ENCODE results near the gene THADA. TPM values are rescaled to one million over a fixed set of nuclear protein-coding genes. Genes with fewer than 3 reads are reported as not detected.
A peak's percentile ranks its signal among the peaks of the same experiment; 100 is the strongest.

THADA gene, protein sequence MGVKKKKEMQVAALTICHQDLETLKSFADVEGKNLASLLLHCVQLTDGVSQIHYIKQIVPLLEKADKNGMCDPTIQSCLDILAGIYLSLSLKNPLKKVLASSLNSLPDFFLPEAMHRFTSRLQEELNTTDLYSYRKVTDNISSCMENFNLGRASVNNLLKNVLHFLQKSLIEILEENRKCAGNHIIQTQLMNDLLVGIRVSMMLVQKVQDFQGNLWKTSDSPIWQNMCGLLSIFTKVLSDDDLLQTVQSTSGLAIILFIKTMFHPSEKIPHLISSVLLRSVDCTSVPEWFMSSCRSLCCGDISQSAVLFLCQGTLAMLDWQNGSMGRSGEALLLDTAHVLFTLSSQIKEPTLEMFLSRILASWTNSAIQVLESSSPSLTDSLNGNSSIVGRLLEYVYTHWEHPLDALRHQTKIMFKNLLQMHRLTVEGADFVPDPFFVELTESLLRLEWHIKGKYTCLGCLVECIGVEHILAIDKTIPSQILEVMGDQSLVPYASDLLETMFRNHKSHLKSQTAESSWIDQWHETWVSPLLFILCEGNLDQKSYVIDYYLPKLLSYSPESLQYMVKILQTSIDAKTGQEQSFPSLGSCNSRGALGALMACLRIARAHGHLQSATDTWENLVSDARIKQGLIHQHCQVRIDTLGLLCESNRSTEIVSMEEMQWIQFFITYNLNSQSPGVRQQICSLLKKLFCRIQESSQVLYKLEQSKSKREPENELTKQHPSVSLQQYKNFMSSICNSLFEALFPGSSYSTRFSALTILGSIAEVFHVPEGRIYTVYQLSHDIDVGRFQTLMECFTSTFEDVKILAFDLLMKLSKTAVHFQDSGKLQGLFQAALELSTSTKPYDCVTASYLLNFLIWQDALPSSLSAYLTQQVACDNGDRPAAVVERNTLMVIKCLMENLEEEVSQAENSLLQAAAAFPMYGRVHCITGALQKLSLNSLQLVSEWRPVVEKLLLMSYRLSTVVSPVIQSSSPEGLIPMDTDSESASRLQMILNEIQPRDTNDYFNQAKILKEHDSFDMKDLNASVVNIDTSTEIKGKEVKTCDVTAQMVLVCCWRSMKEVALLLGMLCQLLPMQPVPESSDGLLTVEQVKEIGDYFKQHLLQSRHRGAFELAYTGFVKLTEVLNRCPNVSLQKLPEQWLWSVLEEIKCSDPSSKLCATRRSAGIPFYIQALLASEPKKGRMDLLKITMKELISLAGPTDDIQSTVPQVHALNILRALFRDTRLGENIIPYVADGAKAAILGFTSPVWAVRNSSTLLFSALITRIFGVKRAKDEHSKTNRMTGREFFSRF (N-terminal part only)
- 10 to 100 TPM; 42.1 to 44.8 TPM for total RNA-seq
- polyA plus RNA-seq, result 10 to 100 TPM; 20.3 to 23.4 TPM

GRCh38 chr2:43595603-43596412 is at the start of gene THADA:
THADA (minus strand) TSS chr2:43596038; CDS start chr2:43592392, 3,646 bp downstream.
- H3K9me3 ChIP-seq (ENCODE audit: control insufficient read depth in 1 of 2, low read length in 2 of 2), result no peaks in the 10 kb centered on the region
- DNase-seq, result peak; percentile 93 to 95 (median 95)
- ChIA-PET POLR2A (ENCODE audit: partially characterized antibody) (interaction anchor here (0.6 to 3.2 kb wide), 16 partner anchors 9 to 1384 kb away, joined by 3 to 53 read pairs (median 5); partner anchors contain the start of genes COX7A2L and ZFP36L2), CTCF (ENCODE audit: partially characterized antibody) (interaction anchor here (0.9 to 5.0 kb wide), 12 partner anchors 10 to 787 kb away, joined by 3 to 38 read pairs (median 4); no protein-coding TSS in a partner anchor)
- H3K4me1 ChIP-seq (ENCODE audit: insufficient read depth, low read length), result peaks cover 28% of the 10 kb centered on the region
- peak within 1 kb of the TSS; percentile 89 for H3K27ac ChIP-seq (ENCODE audit: low read depth, low read length)
- Mint-ChIP-seq H3K9me3 (peaks cover 0 to 2% (median 0%) of the 10 kb centered on the region in 8 donors), H3K4me1 (peaks cover 22 to 44% (median 30%) of the 10 kb centered on the region in 4 donors), H3K36me3 (peaks cover 3 to 30% of the 10 kb centered on the region in 2 donors), H3K27me3 (no peaks in the 10 kb centered on the region), H3K27ac (peak within 1 kb of the TSS; percentile 97 to 99 (median 99)), H3K4me3 (peak within 1 kb of the TSS; percentile 91 to 97 (median 96))
- peaks cover 10% of the 10 kb centered on the region for H3K36me3 ChIP-seq (ENCODE audit: insufficient read depth, low read length)
- no peaks in the 10 kb centered on the region for H3K27me3 ChIP-seq (ENCODE audit: insufficient read depth, low read length)
- H3K4me3 ChIP-seq (ENCODE audit: low read length in 2 of 2), result peak within 1 kb of the TSS; percentile 73 to 82
- intact Hi-C loops (cut with micrococcal nuclease), result loop anchor here (1.0 to 5.0 kb wide), 3 partner anchors 13 to 786 kb away; partner anchors contain the start of gene ZFP36L2

DNA sequence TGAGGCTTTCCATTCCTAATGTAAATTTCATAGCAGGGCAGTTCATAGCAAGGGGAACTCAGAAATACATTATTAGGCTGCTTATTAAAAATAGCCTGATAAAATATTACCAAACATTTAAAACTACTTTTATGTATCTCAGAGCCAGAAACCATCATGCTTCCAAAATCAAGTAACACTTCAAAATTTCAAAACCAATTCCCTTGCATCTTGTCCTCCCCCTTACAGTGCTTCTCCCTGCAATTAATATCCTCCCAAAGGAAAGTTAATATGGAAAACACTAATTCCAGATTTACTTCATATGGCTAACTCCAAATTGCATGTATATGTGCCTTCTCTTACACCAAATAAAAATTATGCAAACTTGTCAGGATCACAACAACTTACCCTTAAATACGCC is 47.8 kb upstream of the THADA start:
- no peaks in the 10 kb centered on the region for H3K4me1 ChIP-seq (ENCODE audit: insufficient read depth, low read length)
- ChIA-PET POLR2A (ENCODE audit: partially characterized antibody) (no interaction called here), CTCF (ENCODE audit: partially characterized antibody) (no interaction called here)
- Mint-ChIP-seq H3K4me3 (no peak overlapping the region), H3K9me3 (peaks cover 0 to 13% (median 11%) of the 10 kb centered on the region in 8 donors), H3K36me3 (no peaks in the 10 kb centered on the region), H3K27ac (no peak overlapping the region), H3K27me3 (peaks cover 0 to 3% of the 10 kb centered on the region in 2 donors), H3K4me1 (no peaks in the 10 kb centered on the region)
- no peak overlapping the region for H3K4me3 ChIP-seq (ENCODE audit: low read length in 2 of 2)
- no peak for DNase-seq
- H3K27me3 ChIP-seq (ENCODE audit: insufficient read depth, low read length), result no peaks in the 10 kb centered on the region
- no peaks in the 10 kb centered on the region for H3K36me3 ChIP-seq (ENCODE audit: insufficient read depth, low read length)
- no peak overlapping the region for H3K27ac ChIP-seq (ENCODE audit: low read depth, low read length)
- intact Hi-C loops (cut with micrococcal nuclease), result no loop called here
- no peaks in the 10 kb centered on the region for H3K9me3 ChIP-seq (ENCODE audit: control insufficient read depth in 1 of 2, low read length in 2 of 2)

DNA sequence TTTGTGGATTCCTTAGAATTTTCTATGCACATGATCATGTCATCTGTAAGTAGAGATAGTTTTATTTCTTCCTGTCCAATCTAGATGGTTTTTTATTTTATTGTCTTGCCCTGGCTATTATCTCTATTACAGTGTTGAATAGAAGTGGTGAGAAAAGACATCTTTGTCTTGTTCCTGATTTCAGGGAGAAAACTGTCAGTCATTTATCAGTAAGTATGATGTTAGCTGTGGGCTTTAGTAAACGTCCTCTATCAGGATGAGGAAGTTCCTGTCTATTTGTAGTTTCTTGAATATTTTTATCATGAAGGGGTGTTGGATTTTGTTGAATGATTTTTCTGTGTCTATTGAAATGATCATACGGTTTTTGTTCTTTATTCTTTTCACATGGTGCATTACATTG is 46.5 kb upstream of the THADA start:
- intact Hi-C loops (cut with micrococcal nuclease), result no loop called here
- Mint-ChIP-seq H3K27me3 (peaks cover 0 to 3% of the 10 kb centered on the region in 2 donors), H3K36me3 (no peaks in the 10 kb centered on the region), H3K4me3 (no peak overlapping the region), H3K9me3 (peaks cover 0 to 13% (median 11%) of the 10 kb centered on the region in 8 donors), H3K27ac (no peak overlapping the region), H3K4me1 (peaks cover 0 to 7% (median 5%) of the 10 kb centered on the region in 4 donors)
- Histone ChIP-seq H3K4me1 (ENCODE audit: insufficient read depth, low read length) (peaks cover 4% of the 10 kb centered on the region), H3K36me3 (ENCODE audit: insufficient read depth, low read length) (no peaks in the 10 kb centered on the region), H3K9me3 (ENCODE audit: control insufficient read depth in 1 of 2, low read length in 2 of 2) (no peaks in the 10 kb centered on the region), H3K4me3 (ENCODE audit: low read length in 2 of 2) (no peak overlapping the region), H3K27me3 (ENCODE audit: insufficient read depth, low read length) (no peaks in the 10 kb centered on the region), H3K27ac (ENCODE audit: low read depth, low read length) (no peak overlapping the region)
- ChIA-PET POLR2A (ENCODE audit: partially characterized antibody) (no interaction called here), CTCF (ENCODE audit: partially characterized antibody) (no interaction called here)
- DNase-seq, result no peak

DNA sequence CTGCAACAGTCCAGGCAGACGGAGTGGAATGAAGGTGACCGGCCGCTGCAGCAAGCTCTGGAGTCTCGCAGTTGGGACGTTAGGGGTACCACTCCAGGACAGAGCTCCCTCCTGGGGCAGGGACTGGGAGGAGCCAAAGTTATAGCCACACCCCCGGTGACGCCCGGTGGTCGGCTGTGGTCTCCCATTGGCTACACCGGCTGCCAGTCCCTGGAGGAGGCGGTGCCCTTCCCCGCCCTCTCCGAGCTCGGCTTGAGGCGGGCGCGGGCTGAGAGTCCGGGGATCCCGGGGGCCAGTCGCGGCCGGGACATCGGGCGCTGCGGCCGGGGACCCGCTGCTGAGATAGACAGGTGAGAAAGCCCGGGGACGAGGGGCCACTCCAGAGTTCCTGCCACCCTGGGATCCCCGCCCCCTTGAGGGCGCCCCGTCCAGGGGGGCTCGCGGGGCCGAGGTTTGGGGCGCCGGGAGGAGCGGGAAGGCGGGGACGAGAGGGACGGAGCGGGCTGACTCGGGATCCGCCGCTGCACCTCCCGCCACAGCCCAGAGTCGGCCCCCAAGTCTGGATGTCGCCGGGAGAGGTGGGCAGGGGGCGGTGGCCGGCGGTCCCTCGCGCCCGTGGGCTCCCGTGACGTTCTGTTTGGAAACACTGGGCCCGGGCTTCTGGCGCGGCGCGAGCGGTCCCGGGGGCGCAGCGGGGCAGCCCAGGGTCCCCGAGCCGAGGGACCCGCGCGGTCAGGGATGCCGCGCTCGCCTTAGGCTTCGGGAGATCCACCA is 41.4 kb upstream of the THADA start, which contains the start of gene PLEKHH2:
PLEKHH2 (plus strand) TSS at position 231 of the 774 bp plus-strand sequence. CDS start 7,414 bp downstream, outside the sequence.
- intact Hi-C loops (cut with micrococcal nuclease), result loop anchor here (10.0 kb wide), 1 partner anchor 138 kb away; the partner anchor contains the start of gene DYNC2LI1
- Histone ChIP-seq H3K4me3 (ENCODE audit: low read length in 2 of 2) (peak within 1 kb of the TSS; percentile 45 to 66), H3K9me3 (ENCODE audit: control insufficient read depth in 1 of 2, low read length in 2 of 2) (no peaks in the 10 kb centered on the region), H3K27ac (ENCODE audit: low read depth, low read length) (no peak within 1 kb of the TSS), H3K4me1 (ENCODE audit: insufficient read depth, low read length) (peaks cover 4% of the 10 kb centered on the region), H3K27me3 (ENCODE audit: insufficient read depth, low read length) (no peaks in the 10 kb centered on the region), H3K36me3 (ENCODE audit: insufficient read depth, low read length) (no peaks in the 10 kb centered on the region)
- peaks cover 7 to 15% (median 14%) of the 10 kb centered on the region in 4 donors for H3K4me1 Mint-ChIP-seq
- peaks cover 20 to 22% of the 10 kb centered on the region in 2 donors for H3K27me3 Mint-ChIP-seq
- DNase-seq, result peak; percentile 80 to 84 (median 80)
- ChIA-PET POLR2A (ENCODE audit: partially characterized antibody) (interaction anchor here (0.9 to 1.0 kb wide), 2 partner anchors 41 to 826 kb away, joined by 3 to 5 read pairs; partner anchors contain the start of gene THADA), CTCF (ENCODE audit: partially characterized antibody) (interaction anchor here (0.7 to 1.1 kb wide), 3 partner anchors 24 to 39 kb away, joined by 3 read pairs; no protein-coding TSS in a partner anchor)
- peak within 1 kb of the TSS; percentile 58 to 95 (median 73) for H3K27ac Mint-ChIP-seq
- peak within 1 kb of the TSS; percentile 89 to 96 (median 94) for H3K4me3 Mint-ChIP-seq
- peaks cover 0 to 3% of the 10 kb centered on the region in 2 donors for H3K36me3 Mint-ChIP-seq
- H3K9me3 Mint-ChIP-seq, result peaks cover 0 to 13% (median 11%) of the 10 kb centered on the region in 8 donors

GRCh38 chr2:43636621-43637020 is 40.8 kb upstream of the THADA start:
- Histone ChIP-seq H3K9me3 (ENCODE audit: control insufficient read depth in 1 of 2, low read length in 2 of 2) (no peaks in the 10 kb centered on the region), H3K36me3 (ENCODE audit: insufficient read depth, low read length) (no peaks in the 10 kb centered on the region), H3K4me3 (ENCODE audit: low read length in 2 of 2) (peak overlapping the region; percentile 45 to 66), H3K27me3 (ENCODE audit: insufficient read depth, low read length) (no peaks in the 10 kb centered on the region), H3K4me1 (ENCODE audit: insufficient read depth, low read length) (peaks cover 4% of the 10 kb centered on the region), H3K27ac (ENCODE audit: low read depth, low read length) (no peak overlapping the region)
- peaks cover 7 to 15% (median 14%) of the 10 kb centered on the region in 4 donors for H3K4me1 Mint-ChIP-seq
- peak overlapping the region; percentile 58 to 95 (median 73) for H3K27ac Mint-ChIP-seq
- H3K36me3 Mint-ChIP-seq, result peaks cover 0 to 3% of the 10 kb centered on the region in 2 donors
- peaks cover 25 to 27% of the 10 kb centered on the region in 2 donors for H3K27me3 Mint-ChIP-seq
- POLR2A ChIA-PET (ENCODE audit: partially characterized antibody), result interaction anchor here (0.9 to 1.0 kb wide), 2 partner anchors 40 to 825 kb away, joined by 3 to 5 read pairs; partner anchors contain the start of gene THADA
- intact Hi-C loops (cut with micrococcal nuclease), result loop anchor here (10.0 kb wide), 1 partner anchor 138 kb away; the partner anchor contains the start of gene DYNC2LI1
- CTCF ChIA-PET (ENCODE audit: partially characterized antibody), result interaction anchor here (0.7 to 1.1 kb wide), 3 partner anchors 23 to 38 kb away, joined by 3 read pairs; no protein-coding TSS in a partner anchor
- no peak for DNase-seq
- peaks cover 0 to 13% (median 11%) of the 10 kb centered on the region in 8 donors for H3K9me3 Mint-ChIP-seq
- peak overlapping the region; percentile 89 to 96 (median 94) for H3K4me3 Mint-ChIP-seq
